H9 (cell line): Measurements from ENCODE around the gene ISYNA1. TPM values are rescaled to one million over a fixed set of nuclear protein-coding genes. Genes with fewer than 3 reads are reported as not detected.
A peak's percentile ranks its signal among the peaks of the same experiment; 100 is the strongest.

ENCODE experiments used
- DNase-seq: peaks from one replicate; pipeline ENCODE4 v3.0.0-alpha.2; 2017
- H2AFZ ChIP-seq: one replicate; pipeline ENCODE4 v1.6.1; 2013; ENCODE audit warnings: mild to moderate bottlenecking, low read length, control low read depth, moderate library complexity
- H2AK5ac ChIP-seq: 2 replicates; pipeline ENCODE4 v1.6.1; 2013; ENCODE audit warnings: low read length, control low read depth, mixed read lengths; ENCODE audit not compliant: insufficient read length
- H2BK120ac ChIP-seq: one replicate; pipeline ENCODE4 v1.6.1; 2013; ENCODE audit warnings: low read depth, mild to moderate bottlenecking, low read length, control low read depth, inconsistent platforms; ENCODE audit not compliant: poor library complexity, severe bottlenecking
- H2BK12ac ChIP-seq: 2 replicates; pipeline ENCODE4 v1.6.1; 2013; ENCODE audit warnings: low read length, control low read depth, mixed read lengths, low read depth; ENCODE audit not compliant: insufficient read length
- H2BK15ac ChIP-seq: 2 replicates; pipeline ENCODE4 v1.6.1; 2013; ENCODE audit warnings: low read depth, low read length, control low read depth
- H2BK20ac ChIP-seq: one replicate; pipeline ENCODE4 v1.6.1; 2013; ENCODE audit warnings: low read depth, mild to moderate bottlenecking, low read length, control low read depth, inconsistent platforms; ENCODE audit not compliant: poor library complexity, severe bottlenecking
- H2BK5ac ChIP-seq: 2 replicates; pipeline ENCODE4 v1.6.1; 2013; ENCODE audit warnings: low read length, control low read depth, mixed read lengths; ENCODE audit not compliant: insufficient read length
- H3K14ac ChIP-seq: 2 replicates; pipeline ENCODE4 v1.6.1; 2013; ENCODE audit warnings: low read length, control low read depth; ENCODE audit not compliant: insufficient read depth
- H3K18ac ChIP-seq: 2 replicates; pipeline ENCODE4 v1.6.1; 2013; ENCODE audit warnings: low read depth, mild to moderate bottlenecking, mixed read lengths, low read length, control low read depth; ENCODE audit not compliant: insufficient read length
- H3K23ac ChIP-seq: 2 replicates; pipeline ENCODE4 v1.6.1; 2013; ENCODE audit warnings: low read length, control low read depth, mixed read lengths, low read depth; ENCODE audit not compliant: insufficient read length
- H3K23me2 ChIP-seq: 2 replicates; pipeline ENCODE4 v1.6.1; 2013; ENCODE audit warnings: low read depth, mild to moderate bottlenecking, mixed read lengths, low read length, control low read depth; ENCODE audit not compliant: insufficient read length, poor library complexity, severe bottlenecking
- H3K27ac ChIP-seq: 2 replicates; pipeline ENCODE4 v1.5.1; 2013; ENCODE audit warnings: low read length, control low read depth, mixed read lengths, low read depth; ENCODE audit not compliant: insufficient read length
- H3K27me3 ChIP-seq: 2 replicates; pipeline ENCODE4 v1.6.1; 2013; ENCODE audit warnings: low read length, control low read depth, inconsistent platforms; ENCODE audit not compliant: insufficient read depth
- H3K4ac ChIP-seq: 2 replicates; pipeline ENCODE4 v1.6.1; 2013; ENCODE audit warnings: low read depth, mild to moderate bottlenecking, control low read depth, inconsistent platforms, low read length, moderate library complexity
- H3K4me1 ChIP-seq: 2 replicates; pipeline ENCODE4 v1.6.1; 2013; ENCODE audit warnings: low read length, control low read depth, inconsistent platforms; ENCODE audit not compliant: insufficient read depth
- H3K4me2 ChIP-seq: 2 replicates; pipeline ENCODE4 v1.6.1; 2013; ENCODE audit warnings: low read length, control low read depth, mixed read lengths; ENCODE audit not compliant: insufficient read length, insufficient read depth
- H3K56ac ChIP-seq: 2 replicates; pipeline ENCODE4 v1.6.1; 2013; ENCODE audit warnings: low read depth, mild to moderate bottlenecking, mixed read lengths, low read length, control low read depth; ENCODE audit not compliant: insufficient read length
- H3K79me1 ChIP-seq: 2 replicates; pipeline ENCODE4 v1.6.1; 2013; ENCODE audit warnings: low read depth, mild to moderate bottlenecking, moderate library complexity, low read length, control low read depth, inconsistent platforms; ENCODE audit not compliant: insufficient read depth, poor library complexity, severe bottlenecking
- H3K79me2 ChIP-seq: 2 replicates; pipeline ENCODE4 v1.6.1; 2013; ENCODE audit warnings: low read length, control low read depth, inconsistent platforms; ENCODE audit not compliant: insufficient read depth
- H3K9ac ChIP-seq: 2 replicates; pipeline ENCODE4 v1.6.1; 2013; ENCODE audit warnings: low read length, control low read depth, mixed read lengths; ENCODE audit not compliant: insufficient read length; ENCODE audit errors: extremely low read depth
- H3K9me3 ChIP-seq: one replicate; pipeline ENCODE4 v1.6.1; 2013; ENCODE audit warnings: low read depth, low read length, inconsistent platforms; ENCODE audit not compliant: control insufficient read depth
- H3T11ph ChIP-seq: one replicate; pipeline ENCODE4 v1.6.1; 2013; ENCODE audit warnings: mild to moderate bottlenecking, low read length, control low read depth, inconsistent platforms
- H4K20me1 ChIP-seq: one replicate; pipeline ENCODE4 v1.6.1; 2013; ENCODE audit not compliant: control insufficient read depth, insufficient read length, insufficient read depth
- H4K5ac ChIP-seq: 2 replicates; pipeline ENCODE4 v1.6.1; 2013; ENCODE audit warnings: low read depth, mild to moderate bottlenecking, mixed read lengths, low read length, control low read depth; ENCODE audit not compliant: insufficient read length
- H4K8ac ChIP-seq: replicated peaks from 2 replicates; pipeline ENCODE4 v1.6.1; 2013; ENCODE audit warnings: low read length, control low read depth, mixed read lengths, low read depth; ENCODE audit not compliant: insufficient read length
- H4K91ac ChIP-seq: 2 replicates; pipeline ENCODE4 v1.6.1; 2013; ENCODE audit warnings: low read depth, mild to moderate bottlenecking, moderate library complexity, mixed read lengths, low read length, control low read depth; ENCODE audit not compliant: insufficient read length
- H3K27ac Mint-ChIP-seq, 3 experiments: 2 replicates in 2 of 3; 3 replicates in 1 of 3; pipeline ENCODE4 v1.8.0; 2020 to 2021; ENCODE audit warnings: mixed read lengths in 3 of 3, mild to moderate bottlenecking in 1 of 3, moderate library complexity in 1 of 3
- H3K27me3 Mint-ChIP-seq: 2 replicates; pipeline ENCODE4 v1.8.0; 2021; ENCODE audit warnings: low read depth, mild to moderate bottlenecking, moderate library complexity, mixed read lengths
- H3K36me3 Mint-ChIP-seq, 3 experiments: 2 replicates in 2 of 3; 3 replicates in 1 of 3; pipeline ENCODE4 v1.8.0; 2020 to 2021; ENCODE audit warnings: low read depth in 3 of 3, mixed read lengths in 3 of 3; ENCODE audit not compliant: insufficient read depth in 1 of 3
- H3K4me1 Mint-ChIP-seq, 2 experiments: 2 replicates each; pipeline ENCODE4 v1.8.0; 2020; ENCODE audit warnings: mixed read lengths in 2 of 2
- H3K4me3 Mint-ChIP-seq, 2 experiments: 2 replicates in 1 of 2; 3 replicates in 1 of 2; pipeline ENCODE4 v1.8.0; 2020 to 2021; ENCODE audit warnings: mild to moderate bottlenecking in 2 of 2, mixed read lengths in 2 of 2, moderate library complexity in 1 of 2
- H3K9me3 Mint-ChIP-seq, 2 experiments: 2 replicates in 1 of 2; 3 replicates in 1 of 2; pipeline ENCODE4 v1.8.0; 2020; ENCODE audit warnings: mild to moderate bottlenecking in 2 of 2, mixed read lengths in 2 of 2, moderate library complexity in 1 of 2
- WGBS: extraction: QIAGEN DNeasy Blood & Tissue Kit; methylation state at CpG from one replicate; pipeline ENCODE4 v1.1.7; 2013; ENCODE audit warnings: missing lambda C conversion rate, low lambda C conversion rate, mixed read lengths; ENCODE audit not compliant: insufficient read length; ENCODE audit errors: extremely low coverage; 5-methylcytosine and 5-hydroxymethylcytosine counted together
- total RNA-seq: library from RNA; stranded (reverse); gene quantifications from 2 replicates; pipeline ENCODE4 v1.2.1, GENCODE V29; 2021
- TF ChIP-seq, protein P1 (sequence below): fragments of 200-600 bp; sonication (generic); conservative IDR thresholded peaks from 3 replicates; pipeline ENCODE4 v1.8.0; 2021; ENCODE audit warnings: antibody characterized with exemption, mild to moderate bottlenecking

Gene ISYNA1
- total RNA-seq, 1 experiment from 2014 or later = 241 TPM

GRCh38 chr19:18424122-18424889, 13.6 kb downstream of the ISYNA1 start:
- Histone ChIP-seq H3T11ph (no peak overlapping the region), H3K79me2 (no peaks in the 10 kb centered on the region), H3K23ac (no peak overlapping the region), H3K27ac (no peak overlapping the region), H3K4me2 (no peak overlapping the region), H3K56ac (no peak overlapping the region), H3K14ac (no peak overlapping the region), H4K5ac (no peak overlapping the region), H3K27me3 (no peaks in the 10 kb centered on the region), H2BK20ac (no peak overlapping the region), H2AK5ac (no peak overlapping the region), H4K91ac (no peak overlapping the region), H4K8ac (no peak overlapping the region), H2BK120ac (no peak overlapping the region), H3K79me1 (no peaks in the 10 kb centered on the region), H2BK15ac (no peak overlapping the region), H3K18ac (no peak overlapping the region), H2BK12ac (no peak overlapping the region), H4K20me1 (no peaks in the 10 kb centered on the region), H3K23me2 (peaks cover 3% of the 10 kb centered on the region), H3K4ac (no peak overlapping the region), H3K9me3 (no peaks in the 10 kb centered on the region), H3K9ac (no peak overlapping the region), H3K4me1 (peaks cover 4% of the 10 kb centered on the region; the same call in 1 of the 2 replicates), H2AFZ (no peak overlapping the region), H2BK5ac (no peak overlapping the region)
- H3K9me3 Mint-ChIP-seq = no peaks in the 10 kb centered on the region
- H3K4me1 Mint-ChIP-seq = peaks cover 38 to 48% of the 10 kb centered on the region in 2 experiments
- peaks cover 0 to 5% (median 0%) of the 10 kb centered on the region in 3 experiments; a peak in 1 of 7 replicates for H3K36me3 Mint-ChIP-seq
- peak overlapping the region in 2 of 3 experiments; percentile 76 to 77; a peak in 2 of 7 replicates for H3K27ac Mint-ChIP-seq
- WGBS = no CpG with 5 or more reads among the region's 22 CpGs
- H3K4me3 Mint-ChIP-seq = peak overlapping the region; percentile 35 to 38; a peak in 2 of 5 replicates
- TF ChIP-seq, protein P1, sequence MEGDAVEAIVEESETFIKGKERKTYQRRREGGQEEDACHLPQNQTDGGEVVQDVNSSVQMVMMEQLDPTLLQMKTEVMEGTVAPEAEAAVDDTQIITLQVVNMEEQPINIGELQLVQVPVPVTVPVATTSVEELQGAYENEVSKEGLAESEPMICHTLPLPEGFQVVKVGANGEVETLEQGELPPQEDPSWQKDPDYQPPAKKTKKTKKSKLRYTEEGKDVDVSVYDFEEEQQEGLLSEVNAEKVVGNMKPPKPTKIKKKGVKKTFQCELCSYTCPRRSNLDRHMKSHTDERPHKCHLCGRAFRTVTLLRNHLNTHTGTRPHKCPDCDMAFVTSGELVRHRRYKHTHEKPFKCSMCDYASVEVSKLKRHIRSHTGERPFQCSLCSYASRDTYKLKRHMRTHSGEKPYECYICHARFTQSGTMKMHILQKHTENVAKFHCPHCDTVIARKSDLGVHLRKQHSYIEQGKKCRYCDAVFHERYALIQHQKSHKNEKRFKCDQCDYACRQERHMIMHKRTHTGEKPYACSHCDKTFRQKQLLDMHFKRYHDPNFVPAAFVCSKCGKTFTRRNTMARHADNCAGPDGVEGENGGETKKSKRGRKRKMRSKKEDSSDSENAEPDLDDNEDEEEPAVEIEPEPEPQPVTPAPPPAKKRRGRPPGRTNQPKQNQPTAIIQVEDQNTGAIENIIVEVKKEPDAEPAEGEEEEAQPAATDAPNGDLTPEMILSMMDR = no peak
- no peak for DNase-seq
- peaks cover 32% of the 10 kb centered on the region for H3K27me3 Mint-ChIP-seq
